HG02642 (cell line): ENCODE data around the gene MRPL4.
A peak's percentile ranks its signal among the peaks of the same experiment; 100 is the strongest.

Experiments used
- ATAC-seq: cut with Tn5 transposase; IDR thresholded peaks from one replicate; pipeline ENCODE4 v1.9.1; 2021; ENCODE audit warnings: mild to moderate bottlenecking; ENCODE audit not compliant: unreplicated experiment, poor library complexity

MRPL4 gene

GRCh38 chr19:10251792-10252694 is at the start of gene MRPL4:
MRPL4 (plus strand) TSS chr19:10252214; CDS start chr19:10252254, 40 bp downstream.
- ATAC-seq = peak; percentile 88

GRCh38 chr19:10203686-10204085 is 48.3 kb upstream of the MRPL4 start:
- no peak for ATAC-seq

GRCh38 chr19:10205636-10206035 is 46.4 kb upstream of the MRPL4 start:
- ATAC-seq = no peak

- ATAC-seq = no peak
Observed at GRCh38 chr19:10206226-10206885, 45.7 kb upstream of the MRPL4 start.

- ATAC-seq = no peak
Observed at GRCh38 chr19:10207026-10207425, 45.0 kb upstream of the MRPL4 start.

GRCh38 chr19:10209315-10209714 is 42.7 kb upstream of the MRPL4 start:
- ATAC-seq = no peak

- ATAC-seq = no peak
Observed at GRCh38 chr19:10211061-10211460, 41.0 kb upstream of the MRPL4 start.

- no peak for ATAC-seq
Observed at GRCh38 chr19:10211691-10212090, 40.3 kb upstream of the MRPL4 start.

- ATAC-seq = no peak
Observed at GRCh38 chr19:10214784-10215183, 37.2 kb upstream of the MRPL4 start.

GRCh38 chr19:10217085-10217484 is 34.9 kb upstream of the MRPL4 start:
- ATAC-seq = no peak

- ATAC-seq = peak; percentile 50
Observed at GRCh38 chr19:10219678-10220077, 32.3 kb upstream of the MRPL4 start.

GRCh38 chr19:10220695-10221094 is 31.3 kb upstream of the MRPL4 start:
- no peak for ATAC-seq

- ATAC-seq = no peak
Observed at GRCh38 chr19:10222201-10222890, 29.7 kb upstream of the MRPL4 start.

GRCh38 chr19:10223488-10224213 is 28.4 kb upstream of the MRPL4 start:
- no peak for ATAC-seq

GRCh38 chr19:10224337-10224736 is 27.7 kb upstream of the MRPL4 start:
- ATAC-seq = no peak

GRCh38 chr19:10226021-10226375 is 26.0 kb upstream of the MRPL4 start:
- no peak for ATAC-seq

- ATAC-seq = no peak
Observed at GRCh38 chr19:10226376-10227025, 25.5 kb upstream of the MRPL4 start.

- ATAC-seq = no peak
Observed at GRCh38 chr19:10227026-10227971, 24.7 kb upstream of the MRPL4 start.

GRCh38 chr19:10228393-10228792 is 23.6 kb upstream of the MRPL4 start:
- ATAC-seq = no peak
